ENCODE measurements around the gene KRT17. TPM values are rescaled to one million over a fixed set of nuclear protein-coding genes. Genes with fewer than 3 reads are reported as not detected.
"Not testable (repeated sequence)": the region's sequence is repeated elsewhere in the genome, so short reads cannot be mapped to it uniquely, and the experiment has no call there.

The KRT17 gene
- total RNA-seq, 2 donors from 2014 or later = 2.8 to 5.1 TPM

DNA sequence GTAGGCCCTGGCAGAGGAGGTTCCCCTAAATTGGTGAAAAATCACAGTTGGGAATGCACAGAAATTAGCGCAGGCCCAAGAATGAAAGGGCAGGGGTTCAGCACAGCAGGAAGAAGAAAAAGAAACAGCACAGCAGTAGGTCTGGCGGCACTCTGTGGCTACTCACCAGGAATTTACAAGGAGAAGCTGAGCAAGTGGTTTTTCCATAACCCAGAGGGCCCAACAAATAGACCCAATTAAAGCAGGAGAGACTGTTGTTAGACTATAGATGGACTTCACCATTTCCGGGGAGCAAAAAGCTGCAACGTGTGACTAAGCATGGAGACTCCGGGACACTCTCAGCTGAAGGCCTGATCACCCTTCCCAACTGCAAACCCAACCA, 2.5 kb upstream of the KRT17 start:
- DNase-seq (ENCODE audit: low spot score) = peak; percentile 24
- intact Hi-C loops (cut with DNase I) = not testable (repeated sequence)

- peak; percentile 44 for DNase-seq (ENCODE audit: low spot score)
- intact Hi-C loops (cut with DNase I) = not testable (repeated sequence)
Observed at GRCh38 chr17:41626028-41626913, 1.9 kb upstream of the KRT17 start.

DNA sequence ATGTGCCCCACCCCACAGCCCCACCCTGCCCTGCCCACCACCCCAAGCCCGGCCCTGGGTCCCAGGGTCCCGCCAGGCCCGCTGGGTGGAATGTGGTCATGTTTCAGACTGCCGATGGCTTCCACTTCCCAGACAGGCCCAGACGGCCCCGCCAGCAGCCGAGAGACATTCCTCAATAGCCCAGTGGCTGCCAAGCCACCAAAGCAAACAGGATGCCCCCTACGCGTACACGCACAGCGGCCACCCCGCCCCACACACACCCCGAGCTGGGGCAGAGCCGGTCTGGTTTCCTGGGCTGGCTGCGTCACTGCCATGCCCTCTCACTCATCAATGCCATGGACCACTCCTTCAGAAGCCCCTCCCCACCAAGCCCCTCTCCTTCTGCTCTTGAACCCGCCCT, 1.2 kb upstream of the KRT17 start:
- intact Hi-C loops (cut with DNase I) = no loop called here
- DNase-seq (ENCODE audit: low spot score) = peak; percentile 75

DNA sequence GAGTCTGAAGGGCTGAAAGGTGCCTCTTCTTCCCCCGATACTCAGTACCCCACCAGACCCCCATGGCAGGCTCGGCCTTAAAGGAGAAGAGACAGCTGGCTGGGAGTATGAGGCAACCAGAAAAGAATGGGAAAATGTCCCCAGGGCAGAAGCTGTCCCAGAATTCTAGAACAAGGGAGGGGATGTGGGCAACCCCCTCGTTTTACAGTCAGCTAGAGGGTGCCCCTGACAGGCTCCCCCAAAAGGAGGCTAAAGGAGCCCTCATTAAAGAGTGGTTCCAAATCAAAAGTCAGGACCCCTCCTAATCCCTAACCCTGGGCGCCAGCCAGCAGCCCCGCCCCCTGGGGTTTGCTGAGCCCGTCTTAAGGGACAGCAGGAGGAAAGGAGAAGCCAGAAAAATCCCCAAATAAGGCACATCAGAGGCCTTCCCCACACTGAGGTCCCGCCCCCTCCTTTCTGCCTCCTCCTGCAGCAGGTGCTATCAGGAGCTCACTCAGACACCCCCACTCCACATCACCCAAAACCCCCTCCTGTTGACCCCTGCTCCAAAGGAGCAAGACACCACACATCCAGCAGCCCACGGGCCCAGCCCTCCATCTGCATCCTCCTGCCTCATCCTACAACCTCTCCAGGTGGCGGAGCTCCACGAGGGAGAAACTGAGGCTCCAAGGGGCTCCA, 1.1 kb downstream of the KRT17 start:
- peak; percentile 64 for DNase-seq (ENCODE audit: low spot score)
- intact Hi-C loops (cut with DNase I) = not testable (repeated sequence)

DNA sequence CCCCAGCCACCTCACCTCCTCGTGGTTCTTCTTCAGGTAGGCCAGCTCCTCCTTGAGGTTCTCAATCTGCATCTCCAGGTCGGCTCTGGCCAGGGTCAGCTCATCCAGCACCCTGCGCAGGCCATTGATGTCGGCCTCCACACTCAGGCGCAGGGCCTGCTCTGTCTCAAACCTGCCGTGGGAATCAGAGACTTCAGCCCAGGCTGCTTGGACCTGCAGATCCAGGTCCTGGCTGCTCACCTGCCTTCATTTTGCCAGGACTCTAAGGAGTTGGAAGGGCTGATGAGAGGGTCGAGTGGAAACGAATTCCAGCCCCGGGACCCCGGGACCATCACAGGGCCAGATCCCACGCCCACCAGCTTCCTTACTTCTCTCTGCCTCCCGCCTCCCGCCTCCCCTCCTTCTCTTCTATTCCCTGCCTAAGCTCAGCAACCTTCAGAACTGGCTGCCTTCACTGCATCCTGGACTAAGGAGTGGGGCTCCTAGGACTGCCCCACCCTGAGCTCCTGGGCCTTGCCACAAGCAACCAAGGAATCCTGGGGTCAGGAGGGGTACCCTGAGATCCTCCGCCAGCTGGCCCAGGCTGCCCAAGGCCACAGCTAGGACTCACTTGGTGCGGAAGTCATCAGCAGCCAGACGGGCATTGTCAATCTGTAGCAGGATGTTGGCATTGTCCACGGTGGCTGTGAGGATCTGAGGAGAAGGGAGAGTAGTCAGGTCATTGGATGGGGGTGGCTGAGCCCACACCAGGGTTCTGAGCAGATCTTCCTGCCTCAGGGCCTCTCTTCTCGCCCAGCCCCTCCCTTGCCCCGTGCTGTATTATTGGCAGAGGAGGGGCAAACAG, 1.8 kb downstream of the KRT17 start:
- intact Hi-C loops (cut with DNase I) = not testable (repeated sequence)
- DNase-seq (ENCODE audit: low spot score) = peak; percentile 45

- DNase-seq (ENCODE audit: low spot score) = no peak
- intact Hi-C loops (cut with DNase I) = no loop called here
Observed at GRCh38 chr17:41621916-41622315, 2.5 kb downstream of the KRT17 start.

GRCh38 chr17:41621435-41621817, 2.9 kb downstream of the KRT17 start:
- intact Hi-C loops (cut with DNase I) = not testable (repeated sequence)
- DNase-seq (ENCODE audit: low spot score) = peak; percentile 64

GRCh38 chr17:41620583-41621434, 3.6 kb downstream of the KRT17 start:
- intact Hi-C loops (cut with DNase I) = no loop called here
- peak; percentile 68 for DNase-seq (ENCODE audit: low spot score)

DNA sequence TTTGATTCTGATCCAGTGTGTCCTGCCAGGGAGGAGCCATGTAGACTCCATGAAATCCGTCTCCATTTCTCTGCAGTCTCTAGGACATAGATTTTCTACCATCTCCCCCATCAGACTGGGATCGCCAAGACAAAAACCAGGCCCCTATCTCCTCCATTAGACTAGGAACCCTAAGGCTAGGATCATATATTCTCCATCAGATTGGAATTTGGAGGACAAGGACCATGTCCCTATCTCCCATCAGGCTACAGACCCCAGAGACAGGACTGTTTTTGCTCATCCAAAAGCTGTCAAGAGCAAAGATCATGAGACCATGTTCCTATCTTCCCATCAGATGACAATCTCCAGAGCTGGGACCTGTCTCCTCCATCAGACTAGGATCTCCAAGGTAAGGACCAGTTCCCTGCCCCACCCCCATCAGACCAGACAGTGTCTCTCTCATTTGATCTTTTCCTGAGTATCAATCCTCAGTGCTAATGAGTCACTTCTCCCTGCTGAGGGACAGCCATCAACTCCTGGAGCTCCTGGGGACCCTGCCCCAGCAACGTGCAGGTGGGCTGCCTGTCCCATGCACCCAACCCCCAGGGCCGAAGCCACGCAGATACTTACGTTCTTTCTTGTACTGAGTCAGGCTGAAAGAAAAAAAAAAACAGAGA, 4.3 kb downstream of the KRT17 start:
- DNase-seq (ENCODE audit: low spot score); intact Hi-C loops (cut with DNase I): not testable (repeated sequence)

GRCh38 chr17:41619036-41619926, 5.1 kb downstream of the KRT17 start:
- DNase-seq (ENCODE audit: low spot score) = peak; percentile 59
- intact Hi-C loops (cut with DNase I) = no loop called here

GRCh38 chr17:41618341-41619035, 5.9 kb downstream of the KRT17 start:
- intact Hi-C loops (cut with DNase I) = no loop called here

DNA sequence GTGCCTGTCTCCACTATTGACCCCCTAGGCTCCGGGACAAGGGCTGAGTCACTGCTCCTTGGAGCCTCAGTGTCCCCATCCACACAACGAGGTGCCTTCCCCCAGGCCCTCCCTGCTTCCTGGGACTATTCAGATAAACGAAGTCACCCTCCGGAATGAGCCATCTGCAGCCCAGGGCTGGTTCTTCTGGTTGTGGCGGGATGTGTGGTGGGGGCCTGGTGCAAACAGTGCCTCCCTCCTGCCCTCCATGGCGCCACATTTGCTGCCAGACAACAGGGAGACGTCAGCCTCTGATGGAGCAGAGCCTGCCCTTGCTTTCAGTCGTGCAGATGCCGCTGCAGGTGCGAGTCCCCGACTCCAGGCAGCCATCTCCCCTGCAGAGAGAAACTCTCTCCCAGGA, 6.7 kb downstream of the KRT17 start:
- DNase-seq (ENCODE audit: low spot score) = peak; percentile 68

More at GRCh38 chr17:41618341-41619035, 5.9 kb downstream of the KRT17 start:
- DNase-seq (ENCODE audit: low spot score) = peak; percentile 63

GRCh38 chr17:41617136-41617535, 7.2 kb downstream of the KRT17 start:
- intact Hi-C loops (cut with DNase I) = no loop called here
- DNase-seq (ENCODE audit: low spot score) = no peak

More for the DNA sequence above, 6.7 kb downstream of the KRT17 start:
- intact Hi-C loops (cut with DNase I) = no loop called here

- intact Hi-C loops (cut with DNase I) = not testable (repeated sequence)
- DNase-seq (ENCODE audit: low spot score) = peak; percentile 61
Observed at GRCh38 chr17:41616486-41616885, 7.9 kb downstream of the KRT17 start.

GRCh38 chr17:41615454-41615853, 8.9 kb downstream of the KRT17 start:
- intact Hi-C loops (cut with DNase I) = no loop called here
- no peak for DNase-seq (ENCODE audit: low spot score)

- intact Hi-C loops (cut with DNase I); DNase-seq (ENCODE audit: low spot score): not testable (repeated sequence)
Observed at GRCh38 chr17:41614767-41615166, 9.6 kb downstream of the KRT17 start.

DNA sequence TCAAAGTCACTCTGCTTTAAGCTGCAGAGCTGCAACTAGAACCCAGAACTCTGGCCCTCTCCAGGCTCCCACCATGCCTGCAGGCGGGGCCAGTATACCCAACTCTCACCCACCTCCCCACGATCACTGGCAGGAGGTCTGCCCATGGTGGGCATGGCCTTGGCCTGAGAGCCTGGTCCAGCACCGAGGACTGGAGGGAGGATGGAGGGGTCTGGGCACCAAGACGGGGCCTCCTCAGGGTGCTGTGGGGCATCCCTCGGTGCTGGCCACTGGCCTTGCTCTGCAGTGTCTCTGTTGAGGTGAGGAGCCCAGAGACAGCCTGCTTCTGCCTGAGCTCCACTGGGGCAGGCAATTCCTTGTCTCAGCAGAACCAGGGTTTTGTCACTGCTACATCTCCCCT, 10.3 kb downstream of the KRT17 start:
- intact Hi-C loops (cut with DNase I) = no loop called here
- DNase-seq (ENCODE audit: low spot score) = peak; percentile 76
